Middle frontal gyrus (tissue), 1 donor: ENCODE measurements around the gene CHGA.

Experiments used
- DNase-seq: peaks from one replicate; pipeline ENCODE4 v3.0.0-alpha.2; 2015; ENCODE audit warnings: low spot score; ENCODE audit errors: extremely low spot score

Gene CHGA

GRCh38 chr14:92959761-92960680 lies 37.1 kb downstream of the CHGA start:
- DNase-seq, result no peak

DNA sequence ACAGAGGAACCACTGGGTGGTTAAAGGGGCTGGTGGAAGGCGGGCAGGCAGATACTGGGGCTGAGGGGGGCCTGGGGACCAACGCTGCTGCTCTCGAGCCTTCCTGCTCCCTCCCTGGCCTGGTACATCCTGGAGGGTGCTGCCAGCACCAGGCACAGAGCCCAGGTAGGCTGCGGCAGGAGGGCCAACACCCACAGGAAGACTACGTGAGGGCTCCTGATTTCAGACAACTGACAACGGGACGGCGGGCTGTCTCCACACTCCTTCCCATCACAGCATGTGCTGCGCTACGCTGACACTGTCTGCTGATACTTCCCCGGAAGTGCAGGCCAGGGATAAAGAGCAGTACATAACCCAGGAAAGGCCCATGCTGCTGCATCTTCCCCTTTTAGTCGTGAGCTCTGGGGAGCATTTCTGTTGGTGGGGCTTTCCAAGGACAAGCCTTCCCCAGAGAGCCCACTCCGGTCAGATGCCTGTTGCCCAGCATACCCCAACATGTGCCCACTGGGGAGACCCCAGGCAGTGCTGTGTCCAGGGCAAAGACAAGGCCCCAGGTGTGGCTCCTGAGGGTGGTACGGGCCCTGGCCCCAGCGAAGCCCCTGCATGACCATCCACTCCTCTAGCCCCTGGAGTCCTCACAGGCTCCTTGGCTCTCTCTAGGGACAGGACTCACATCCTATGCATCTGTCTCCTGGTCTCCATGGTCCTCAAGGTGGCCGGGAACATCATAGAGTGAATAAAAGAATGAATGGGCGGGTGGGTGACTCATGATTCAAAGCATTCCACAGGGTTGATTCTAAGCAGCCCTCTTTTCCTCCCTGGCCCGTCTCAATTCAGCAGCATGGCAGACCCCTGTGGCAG lies 38.0 kb downstream of the CHGA start:
- DNase-seq, result no peak

DNA sequence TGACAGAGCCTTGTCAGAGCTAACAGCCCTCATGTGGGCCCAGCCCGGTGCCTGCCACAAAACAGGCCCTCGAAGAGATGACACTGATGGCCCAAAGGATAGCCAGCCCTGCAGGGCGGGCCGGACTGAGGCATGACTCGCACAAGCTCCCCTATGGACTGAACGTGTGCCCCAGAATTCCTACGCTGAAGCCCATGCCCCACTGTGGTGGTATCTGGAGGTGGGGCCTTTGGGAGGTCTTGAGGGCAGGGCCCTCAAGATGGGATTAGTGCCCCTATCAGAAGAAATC lies 38.6 kb downstream of the CHGA start:
- DNase-seq, result no peak

GRCh38 chr14:92962031-92962830 lies 39.3 kb downstream of the CHGA start:
- DNase-seq, result no peak

DNA sequence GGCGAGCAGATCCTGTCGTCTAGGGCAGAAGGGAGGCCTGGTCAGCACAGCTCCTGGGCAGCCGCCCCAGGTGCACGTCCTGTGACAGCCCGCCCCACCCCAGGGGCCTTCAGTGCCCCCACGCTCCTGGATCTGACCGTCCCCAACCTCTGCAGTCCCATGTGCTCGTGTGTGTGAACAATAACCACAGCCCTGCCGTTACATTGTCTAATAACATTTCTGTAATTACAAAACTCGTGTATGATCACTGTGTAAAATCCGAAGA lies 39.8 kb downstream of the CHGA start:
- DNase-seq, result no peak

GRCh38 chr14:92963301-92964123 lies 40.6 kb downstream of the CHGA start:
- DNase-seq, result no peak

GRCh38 chr14:92964124-92965109 lies 41.5 kb downstream of the CHGA start:
- no peak for DNase-seq

DNA sequence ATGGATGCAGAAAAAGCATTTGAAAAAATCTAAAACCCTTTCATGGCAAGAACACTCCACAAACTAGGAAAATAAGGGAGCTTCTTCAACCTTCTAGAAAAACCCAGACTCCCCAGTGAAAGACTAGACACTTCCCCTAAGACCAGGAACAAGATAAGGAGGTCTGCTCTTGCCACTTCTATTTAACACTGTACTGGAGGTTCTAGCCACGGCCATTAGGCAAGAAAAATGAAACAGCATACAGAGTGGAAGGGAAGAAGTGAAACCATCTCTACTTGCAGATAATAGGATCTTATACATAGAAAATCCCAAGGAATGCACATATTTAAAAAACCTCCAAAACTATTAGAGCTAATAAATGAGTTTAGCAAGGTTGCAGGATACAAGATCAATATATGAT lies 42.3 kb downstream of the CHGA start:
- DNase-seq, result no peak

- no peak for DNase-seq
These were observed 44.5 kb downstream of the CHGA start for GRCh38 chr14:92967346-92967926.

- DNase-seq, result no peak
These were observed 45.5 kb downstream of the CHGA start for GRCh38 chr14:92968291-92969020.

- no peak for DNase-seq
These were observed 46.5 kb downstream of the CHGA start for GRCh38 chr14:92969430-92969829.

GRCh38 chr14:92969871-92970270 lies 46.9 kb downstream of the CHGA start:
- DNase-seq, result no peak

GRCh38 chr14:92970271-92970670 lies 47.3 kb downstream of the CHGA start:
- DNase-seq, result no peak

GRCh38 chr14:92971601-92972180 lies 48.7 kb downstream of the CHGA start:
- no peak for DNase-seq

DNA sequence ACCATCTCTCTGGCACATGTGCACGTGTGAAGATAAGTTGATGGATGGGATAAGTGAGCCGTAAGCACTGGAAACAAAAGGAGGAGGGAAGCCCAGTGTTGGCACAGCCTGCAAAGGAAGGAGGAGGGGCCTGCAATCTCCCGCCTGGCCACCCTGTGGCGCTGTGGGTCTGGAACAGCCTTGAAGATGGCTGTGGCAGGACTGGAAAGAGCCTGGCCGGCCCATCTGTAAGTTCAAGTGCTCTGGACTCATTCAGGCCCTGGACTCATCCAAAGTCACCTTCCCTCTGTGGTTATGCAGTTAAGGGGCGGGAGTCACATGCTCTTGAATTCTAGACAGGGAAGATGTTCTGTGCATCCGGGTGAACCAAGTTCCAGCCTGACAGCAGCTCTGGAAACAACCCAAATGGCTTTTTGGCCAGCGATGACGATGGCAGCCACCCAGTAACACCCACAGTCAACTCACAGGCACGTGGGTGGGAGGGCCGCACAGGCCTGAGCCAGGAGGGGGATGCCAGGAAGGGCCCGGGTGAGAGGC lies 50.4 kb downstream of the CHGA start:
- DNase-seq, result peak; percentile 53

- DNase-seq, result no peak
These were observed 50.9 kb downstream of the CHGA start for GRCh38 chr14:92973798-92974372.

GRCh38 chr14:92974541-92975345 lies 51.8 kb downstream of the CHGA start:
- DNase-seq, result no peak
